ENCODE data around the gene CTBP1.

DNA sequence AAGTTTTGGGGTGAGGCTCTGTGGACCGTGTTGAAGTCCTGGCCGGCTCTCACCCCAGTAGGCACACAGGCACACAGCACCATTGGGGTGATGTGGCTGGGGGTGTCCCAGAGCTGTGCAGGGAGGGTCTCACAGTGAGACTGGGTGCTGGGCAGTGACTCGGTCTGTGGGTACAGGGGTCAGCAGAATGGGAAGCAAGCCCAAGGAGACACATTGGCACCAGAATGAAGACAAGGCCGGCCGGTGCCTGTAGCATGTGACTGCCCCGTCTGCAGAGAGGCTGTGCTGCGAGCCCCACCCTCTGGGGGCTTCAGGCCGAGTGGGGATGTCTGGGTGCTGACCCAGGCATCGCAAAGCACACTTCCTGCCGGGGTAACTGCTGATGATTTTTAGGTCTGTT is 46.0 kb upstream of the CTBP1 start:
- TF ChIP-seq RAD21 (IDR thresholded peaks at IDR 0.05; ENCODE audit: low read depth), result no peak
- no peak for TF ChIP-seq EP300 (IDR thresholded peaks at IDR 0.05; ENCODE audit: borderline replicate concordance)
- no peak for TF ChIP-seq TAF1 (IDR thresholded peaks at IDR 0.05; ENCODE audit: low read depth)
- no peak for TF ChIP-seq FOXM1 (IDR thresholded peaks at IDR 0.05; ENCODE audit: borderline replicate concordance, low read depth)
- no peak for TF ChIP-seq EGR1 (IDR thresholded peaks at IDR 0.05)
- TF ChIP-seq CREB1 (IDR thresholded peaks at IDR 0.05; ENCODE audit: low read depth), result no peak
- no peak for TF ChIP-seq TCF12 (IDR thresholded peaks at IDR 0.05; ENCODE audit: low read depth)
- no peak for TF ChIP-seq MAX (IDR thresholded peaks at IDR 0.05)
- no peak for TF ChIP-seq NFIC (IDR thresholded peaks at IDR 0.05)
- TF ChIP-seq, protein P1, sequence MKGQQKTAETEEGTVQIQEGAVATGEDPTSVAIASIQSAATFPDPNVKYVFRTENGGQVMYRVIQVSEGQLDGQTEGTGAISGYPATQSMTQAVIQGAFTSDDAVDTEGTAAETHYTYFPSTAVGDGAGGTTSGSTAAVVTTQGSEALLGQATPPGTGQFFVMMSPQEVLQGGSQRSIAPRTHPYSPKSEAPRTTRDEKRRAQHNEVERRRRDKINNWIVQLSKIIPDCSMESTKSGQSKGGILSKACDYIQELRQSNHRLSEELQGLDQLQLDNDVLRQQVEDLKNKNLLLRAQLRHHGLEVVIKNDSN (IDR thresholded peaks at IDR 0.05), result no peak
- TF ChIP-seq YY1 (IDR thresholded peaks at IDR 0.05; ENCODE audit: low read depth), result no peak
